Right renal pelvis (tissue), 4 donors: Measurements from ENCODE around the gene MARS1. TPM values are rescaled to one million over a fixed set of nuclear protein-coding genes. Genes with fewer than 3 reads are reported as not detected.

Experiments
- DNase-seq, 4 donors: peaks; one replicate each; pipeline ENCODE4 v3.0.0-alpha.2; 2013; ENCODE audit warnings: low read depth in 4 of 4, low spot score in 3 of 4, missing footprints in 1 of 4
- polyA plus RNA-seq, 4 donors: library from polyadenylated mRNA; unstranded; fragments of 120-200 nt; gene quantifications; one replicate each; pipeline ENCODE4 v1.2.1, GENCODE V29; 2013; ENCODE audit not compliant: insufficient read length in 4 of 4

The MARS1 gene
- polyA plus RNA-seq, 4 donors: 107 to 120 (median 111) TPM

DNA sequence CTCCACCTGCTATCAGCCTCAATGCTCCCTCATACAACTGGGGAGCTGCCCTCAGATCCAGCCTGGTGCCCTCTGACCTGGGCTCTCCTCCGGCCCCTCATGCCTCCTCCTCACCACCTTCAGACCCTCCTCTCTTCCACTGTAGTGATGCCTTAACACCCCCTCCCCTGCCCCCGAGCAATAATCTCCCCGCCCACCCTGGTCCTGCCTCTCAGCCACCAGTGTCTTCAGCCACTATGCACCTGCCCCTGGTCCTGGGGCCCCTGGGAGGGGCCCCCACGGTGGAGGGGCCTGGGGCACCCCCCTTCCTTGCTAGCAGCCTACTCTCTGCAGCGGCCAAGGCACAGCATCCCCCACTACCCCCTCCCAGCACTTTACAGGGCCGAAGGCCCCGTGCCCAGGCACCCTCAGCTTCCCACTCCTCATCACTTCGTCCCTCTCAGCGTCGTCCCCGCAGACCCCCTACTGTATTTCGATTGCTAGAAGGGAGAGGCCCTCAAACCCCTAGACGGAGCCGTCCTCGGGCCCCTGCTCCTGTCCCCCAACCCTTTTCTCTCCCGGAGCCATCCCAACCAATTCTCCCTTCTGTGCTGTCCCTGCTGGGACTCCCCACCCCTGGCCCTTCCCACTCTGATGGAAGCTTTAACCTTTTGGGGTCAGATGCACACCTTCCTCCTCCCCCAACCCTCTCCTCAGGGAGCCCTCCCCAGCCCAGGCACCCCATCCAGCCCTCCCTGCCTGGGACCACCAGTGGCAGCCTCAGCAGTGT is 37.9 kb downstream of the MARS1 start:
- DNase-seq: no peak

DNA sequence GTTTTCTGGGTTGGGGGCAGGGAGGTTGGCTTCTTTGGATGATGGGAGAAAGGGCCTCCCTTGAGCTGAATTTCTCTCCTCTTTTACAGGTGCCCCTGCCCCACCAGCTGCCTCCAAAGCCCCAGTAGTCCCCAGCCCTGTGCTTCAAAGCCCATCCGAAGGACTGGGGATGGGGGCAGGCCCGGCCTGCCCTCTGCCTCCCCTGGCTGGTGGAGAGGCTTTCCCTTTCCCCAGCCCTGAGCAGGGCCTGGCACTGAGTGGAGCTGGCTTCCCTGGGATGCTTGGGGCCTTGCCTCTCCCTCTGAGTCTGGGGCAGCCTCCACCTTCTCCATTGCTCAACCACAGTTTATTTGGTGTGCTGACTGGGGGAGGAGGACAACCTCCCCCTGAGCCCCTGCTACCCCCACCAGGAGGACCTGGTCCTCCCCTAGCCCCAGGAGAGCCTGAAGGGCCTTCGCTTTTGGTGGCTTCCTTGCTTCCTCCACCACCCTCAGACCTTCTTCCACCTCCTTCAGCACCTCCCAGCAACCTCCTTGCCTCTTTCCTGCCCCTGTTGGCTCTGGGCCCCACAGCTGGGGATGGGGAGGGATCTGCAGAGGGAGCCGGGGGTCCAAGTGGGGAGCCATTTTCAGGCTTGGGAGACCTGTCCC is 38.7 kb downstream of the MARS1 start:
- DNase-seq: no peak

DNA sequence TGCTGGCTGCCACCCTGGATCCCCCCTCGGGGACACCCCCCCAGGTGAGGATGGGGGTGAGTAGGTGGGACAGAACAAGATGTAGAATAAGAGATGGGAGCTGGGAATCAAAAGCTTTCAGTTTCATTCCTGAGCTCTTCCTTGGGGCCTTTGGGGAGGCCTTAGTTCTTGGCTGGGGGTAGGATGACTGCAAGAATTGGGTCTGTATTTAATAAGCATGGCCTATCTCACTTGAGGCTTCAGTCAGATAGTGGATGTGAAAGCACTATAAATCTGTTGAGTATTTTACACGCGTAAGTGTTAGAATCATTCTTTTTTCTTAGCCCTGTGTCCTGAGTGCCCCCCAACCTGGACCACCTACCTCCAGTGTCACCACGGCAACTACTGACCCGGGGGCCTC is 39.3 kb downstream of the MARS1 start:
- DNase-seq: no peak

GRCh38 chr12:57528176-57528575 is 40.3 kb downstream of the MARS1 start:
- no peak for DNase-seq

DNA sequence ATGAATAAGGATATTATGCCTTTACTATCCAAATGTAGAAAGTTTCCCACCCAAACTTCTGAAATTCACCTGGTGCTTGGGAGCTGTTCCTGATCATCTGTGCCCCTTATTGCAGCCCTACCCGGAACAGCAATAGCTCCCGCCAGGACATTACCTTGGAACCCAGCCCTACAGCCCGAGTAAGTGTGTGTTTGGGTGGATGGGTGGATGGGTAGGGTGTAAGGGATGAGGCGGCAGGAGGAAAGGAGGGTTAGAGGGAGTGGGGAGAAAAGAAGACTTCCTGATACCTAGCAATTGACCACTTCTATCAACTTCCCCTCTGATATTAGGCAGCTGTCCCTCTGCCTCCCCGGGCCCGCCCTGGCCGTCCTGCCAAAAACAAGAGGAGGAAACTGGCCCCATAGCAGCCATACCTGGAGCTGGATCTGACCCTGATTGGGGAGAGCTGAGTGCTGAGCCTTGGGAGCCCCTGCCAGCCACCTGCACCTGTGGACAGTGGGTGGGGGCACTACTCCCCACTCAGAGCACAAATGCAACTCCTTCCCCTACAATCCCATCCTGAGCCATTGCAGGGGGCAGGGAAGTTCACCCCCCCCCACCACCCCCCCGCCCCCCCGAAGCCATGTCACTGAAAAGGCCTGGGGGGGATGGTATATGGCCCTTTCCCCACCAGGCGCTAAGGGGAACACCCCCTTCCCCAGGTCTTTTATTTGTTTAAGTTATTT is 41.1 kb downstream of the MARS1 start:
- DNase-seq: no peak

- no peak for DNase-seq
Observed at GRCh38 chr12:57529831-57530230, 42.0 kb downstream of the MARS1 start.

DNA sequence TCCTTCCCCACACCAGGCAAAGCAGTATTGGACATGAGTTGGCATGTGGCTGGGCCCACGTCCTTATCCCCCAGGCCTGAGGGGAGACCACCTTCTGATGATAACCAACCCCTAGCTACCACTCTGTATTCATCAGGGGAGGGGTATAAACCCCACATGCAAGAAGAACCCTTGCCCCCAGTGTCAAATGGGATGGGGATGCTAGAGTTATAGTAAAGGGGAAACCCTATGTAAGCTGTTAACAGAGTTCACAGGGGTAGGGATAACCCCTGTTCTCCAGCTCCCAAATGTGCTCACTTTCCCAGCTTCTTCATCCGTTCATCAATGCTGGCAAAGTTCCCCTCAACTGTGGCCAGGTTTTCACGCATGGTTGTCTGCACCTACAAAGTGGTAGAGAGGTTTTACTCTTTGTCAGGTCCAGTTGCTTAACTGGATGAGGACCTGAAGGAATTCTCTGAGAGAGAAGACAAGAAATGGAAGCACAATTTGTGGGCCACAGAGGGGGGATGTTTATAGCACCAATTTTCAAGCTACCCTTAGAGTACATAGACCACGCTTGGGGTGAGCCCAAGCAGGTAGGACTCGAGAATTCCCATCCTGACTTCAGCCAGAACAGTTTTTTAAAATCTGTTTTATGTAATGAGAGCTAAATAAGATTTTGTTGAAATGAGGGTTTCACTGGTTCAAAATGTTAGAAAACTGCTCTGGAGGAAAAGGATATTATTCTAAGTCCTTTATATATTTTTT is 42.7 kb downstream of the MARS1 start:
- DNase-seq: no peak

- DNase-seq: no peak
Observed at GRCh38 chr12:57531836-57532235, 44.0 kb downstream of the MARS1 start.

- no peak for DNase-seq
Observed at GRCh38 chr12:57533108-57533507, 45.2 kb downstream of the MARS1 start.

- no peak for DNase-seq
Observed at GRCh38 chr12:57534250-57534649, 46.4 kb downstream of the MARS1 start.

GRCh38 chr12:57534991-57535543 is 47.2 kb downstream of the MARS1 start:
- DNase-seq: no peak

DNA sequence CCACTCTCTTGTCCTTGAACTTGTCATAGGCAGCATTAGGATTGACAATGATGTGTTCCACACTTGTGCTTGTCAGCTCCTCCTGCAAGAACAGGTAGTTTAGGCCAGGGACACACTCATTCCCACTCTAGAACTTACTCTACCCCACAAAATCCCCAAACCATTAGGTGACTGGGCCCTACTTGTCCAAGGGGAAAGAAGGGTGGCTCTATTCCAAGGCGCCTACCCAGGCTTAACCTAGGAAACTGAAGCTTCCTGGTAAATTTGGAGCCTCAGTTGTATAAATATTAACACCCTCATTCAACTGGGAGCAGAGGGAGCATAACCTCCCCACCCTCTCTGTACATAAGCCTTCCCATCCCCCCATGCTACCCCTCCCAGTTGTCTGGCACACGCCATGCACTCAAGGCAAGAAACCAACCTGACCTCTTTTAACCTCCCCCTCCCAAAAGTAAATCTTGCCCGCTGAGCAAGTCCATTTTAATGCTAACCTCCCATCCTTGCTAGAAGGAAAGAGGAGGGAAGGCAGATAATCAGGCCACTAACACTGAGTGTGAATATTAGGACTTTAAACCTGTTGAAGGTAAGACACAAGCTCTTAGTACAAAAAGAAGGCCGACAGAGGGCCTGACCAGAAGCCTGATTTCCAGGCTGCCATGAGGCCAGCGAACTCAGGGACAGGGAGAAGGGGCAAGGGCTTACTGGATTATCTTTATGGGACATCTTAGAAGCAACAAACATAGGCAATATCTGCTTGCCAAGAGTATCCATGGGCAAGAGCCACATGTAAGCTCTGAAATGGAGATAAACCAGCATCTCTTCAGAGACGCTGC is 48.1 kb downstream of the MARS1 start:
- no peak for DNase-seq

DNA sequence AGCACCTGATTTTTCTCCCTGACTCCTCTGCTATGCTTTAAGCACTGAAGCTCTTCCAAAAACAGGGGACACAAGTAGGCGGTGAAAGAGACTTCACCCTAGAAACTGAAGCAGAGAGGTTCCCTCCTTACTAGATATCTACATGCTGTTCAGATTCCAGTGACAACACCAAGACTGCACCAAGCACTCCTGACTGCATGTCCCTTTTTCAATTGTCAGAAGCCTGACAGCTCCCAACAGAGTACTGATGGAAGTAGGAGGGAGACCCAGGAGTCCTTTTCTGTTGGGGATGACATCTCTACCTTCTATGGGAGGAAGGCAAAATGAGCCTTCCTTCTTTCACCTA is 48.7 kb downstream of the MARS1 start:
- no peak for DNase-seq

DNA sequence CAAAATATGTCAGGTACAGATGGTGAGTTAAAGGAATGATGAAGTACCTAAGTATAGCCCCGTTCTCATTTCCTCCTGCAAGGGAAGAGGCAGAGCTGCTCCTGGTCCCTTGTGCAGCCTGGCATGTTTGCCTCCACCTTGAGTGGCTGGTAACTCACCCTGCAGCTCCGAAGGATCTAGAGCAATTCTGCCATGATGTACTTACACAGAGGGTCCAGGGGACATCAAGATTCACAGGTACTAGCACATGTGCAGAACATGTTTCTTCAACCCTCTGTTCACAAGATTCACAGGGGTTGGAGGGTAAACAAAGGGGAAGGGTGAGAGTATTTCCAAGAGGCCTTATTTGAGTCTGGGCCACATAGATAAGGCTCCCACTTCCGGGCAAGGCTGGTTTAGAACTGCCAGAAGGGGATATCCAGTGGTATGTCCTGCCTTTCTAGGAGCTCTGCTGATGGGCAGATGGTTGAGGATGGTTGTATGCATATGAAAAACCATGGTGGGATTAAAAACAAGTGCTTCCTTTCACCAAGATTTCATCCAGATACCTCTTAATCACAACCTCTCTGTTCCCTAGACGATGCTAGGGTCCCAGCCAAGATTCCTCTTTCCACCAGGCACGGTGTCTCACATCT is 51.4 kb downstream of the MARS1 start:
- DNase-seq: no peak

DNA sequence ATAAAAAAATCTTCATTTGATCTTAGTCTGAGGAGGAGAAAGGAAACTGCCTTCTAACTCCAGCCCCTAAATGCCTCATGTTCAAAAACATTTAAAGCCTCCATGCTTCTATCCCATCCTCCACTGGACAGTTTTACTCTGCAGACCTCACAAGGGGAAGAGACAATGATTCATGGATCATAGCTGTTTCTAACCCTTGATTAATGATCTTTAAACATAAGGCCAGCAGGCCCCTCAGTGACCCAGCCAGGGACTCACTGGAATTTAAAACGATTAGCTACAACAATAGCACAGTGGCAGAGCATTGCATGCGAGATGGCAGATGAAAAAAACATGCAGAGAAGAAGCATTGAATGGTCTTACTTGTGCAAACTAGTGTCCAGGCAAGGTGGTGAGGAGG is 53.1 kb downstream of the MARS1 start:
- DNase-seq: no peak

DNA sequence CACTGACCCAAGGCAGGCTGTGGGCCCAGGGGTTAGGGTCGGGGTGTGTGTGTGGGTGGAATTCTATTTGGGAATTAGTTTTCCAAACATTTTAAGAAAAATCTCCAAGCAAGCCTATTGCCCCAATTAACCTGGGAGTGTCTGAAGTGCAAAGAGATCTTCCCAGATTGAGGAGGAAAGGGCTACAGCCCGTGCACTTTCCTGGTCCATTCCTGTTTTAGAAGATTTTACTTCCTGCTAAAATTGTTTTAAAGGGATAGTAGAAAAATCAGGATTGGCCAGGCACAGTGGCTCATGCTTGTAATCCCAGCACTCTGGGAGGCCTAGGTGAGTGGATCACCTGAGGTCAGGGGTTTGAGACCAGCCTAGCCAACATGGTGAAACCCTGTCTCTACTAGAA is 53.8 kb downstream of the MARS1 start:
- DNase-seq: no peak

DNA sequence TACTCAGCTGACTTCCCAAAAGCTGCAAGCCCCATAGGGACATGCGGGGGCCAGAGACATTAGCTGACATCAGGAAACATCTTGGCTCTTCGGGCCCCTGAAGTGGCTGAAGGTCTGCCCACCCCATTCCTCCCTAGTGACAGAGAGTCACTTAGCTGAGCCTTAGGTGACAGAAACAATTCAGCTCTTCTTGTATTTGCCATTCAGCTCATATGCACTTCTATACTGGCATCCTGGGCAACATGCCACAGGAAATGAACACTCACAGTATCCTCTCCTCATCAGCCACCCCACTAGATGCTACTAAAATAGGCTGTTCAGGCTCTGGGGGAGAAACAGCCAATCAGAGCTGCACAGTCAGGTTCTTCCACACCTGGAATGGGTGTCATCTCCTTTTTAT is 55.7 kb downstream of the MARS1 start:
- DNase-seq: no peak

- no peak for DNase-seq
Observed at GRCh38 chr12:57545809-57546437, 58.1 kb downstream of the MARS1 start.
